Right lobe of liver (tissue), 6 donors: ENCODE data around the gene ACOT4. TPM values are rescaled to one million over a fixed set of nuclear protein-coding genes. Genes with fewer than 3 reads are reported as not detected.
"Not testable (repeated sequence)": the region's sequence is repeated elsewhere in the genome, so short reads cannot be mapped to it uniquely, and the experiment has no call there.

ENCODE experiments used
- ATAC-seq, 4 donors: fragments of 200-7000 bp; cut with Tn5 transposase; one replicate each; pipeline ENCODE4 v1.9.1; 2020; ENCODE audit warnings: mild to moderate bottlenecking in 4 of 4, moderate library complexity in 4 of 4
- DNase-seq, 3 donors: peaks; one replicate each; pipeline ENCODE4 v3.0.0-alpha.2; 2020
- H3K27ac ChIP-seq, 3 donors: fragments of 200-600 bp; one replicate each; pipeline ENCODE4 v1.8.0; 2022
- H3K27me3 ChIP-seq, 2 donors: fragments of 200-600 bp; one replicate each; pipeline ENCODE4 v1.8.0; 2022
- H3K36me3 ChIP-seq, 4 donors: fragments of 200-600 bp; sonication (generic) in 1 of 4; one replicate each; pipeline versions ENCODE4 v1.5.1 to v1.8.0; 2017 to 2022; ENCODE audit warnings: control low read depth in 1 of 4
- H3K4me1 ChIP-seq, 4 donors: fragments of 200-600 bp; sonication (generic) in 1 of 4; one replicate each; pipeline versions ENCODE4 v1.5.1 to v1.8.0; 2017 to 2022; ENCODE audit warnings: control low read depth in 1 of 4
- H3K4me3 ChIP-seq, 3 donors: fragments of 200-600 bp; one replicate each; pipeline ENCODE4 v1.8.0; 2022
- H3K9me3 ChIP-seq, 4 donors: fragments of 200-600 bp; sonication (generic) in 1 of 4; one replicate each; pipeline versions ENCODE4 v1.5.1 to v1.8.0; 2017 to 2022; ENCODE audit warnings: control low read depth in 1 of 4
- CTCF ChIP-seq, 4 donors: fragments of 200-600 bp in 3 of 4; fragments of 450-650 bp in 1 of 4; IDR thresholded peaks; one replicate each; pipeline versions ENCODE4 v1.5.1 to v1.8.0; 2016 to 2022; ENCODE audit warnings: antibody characterized with exemption in 4 of 4, mild to moderate bottlenecking in 2 of 4
- POLR2A ChIP-seq: fragments of 450-650 bp; IDR thresholded peaks from one replicate; pipeline ENCODE4 v1.6.1; 2017; ENCODE audit warnings: antibody characterized with exemption, mild to moderate bottlenecking
- WGBS: methylation state at CpG from one replicate; pipeline ENCODE4 v1.1.6; 2018; ENCODE audit warnings: low coverage, low lambda C conversion rate; ENCODE audit not compliant: insufficient coverage; ENCODE audit errors: missing lambda C conversion rate; 5-methylcytosine and 5-hydroxymethylcytosine counted together
- intact Hi-C, 2 donors: fragments of 100-400 bp; cut with DNase I; formaldehyde crosslinking; loops; one replicate each; pipeline versions ENCODE4 v1.11.2 to v1.14.1; 2022
- total RNA-seq, 6 experiments: library from RNA; depleted of rRNA in 2 of 6; stranded (reverse); fragments of >200 nt in 2 of 6; fragmentation: NEBNext Ultra II Directional in 3 of 6; extraction: Animal tissue kit (Norgen Biotek cat#: 25700) in 3 of 6; gene quantifications; one replicate each; pipeline versions ENCODE4 v1.1.0 to v1.2.4, GENCODE V29; 2016 to 2023
- donor health status: DM: no; HTN: yes; CAD: no.
- donor health status: DM: no; HTN: no; CAD: no.
- donor health status: DM: no; HTN: no; CAD: no.
- donor health status: DM: no; HTN: yes; CAD: no.
- donor health status: DM: no; HTN: yes; CAD: no.

Gene ACOT4
- total RNA-seq, 6 experiments from 2014 or later, result 6.2 to 14.4 (median 9.3) TPM

GRCh38 chr14:73627151-73627558, 35.5 kb downstream of the ACOT4 start:
- Histone ChIP-seq H3K27me3 (no peaks in the 10 kb centered on the region), H3K9me3 (no peaks in the 10 kb centered on the region), H3K4me3 (no peak overlapping the region), H3K36me3 (peaks cover 0 to 3% (median 0%) of the 10 kb centered on the region in 4 donors), H3K4me1 (no peaks in the 10 kb centered on the region), H3K27ac (no peak overlapping the region)
- no peak for TF ChIP-seq POLR2A
- TF ChIP-seq CTCF (IDR thresholded peaks at IDR 0.05), result no peak
- DNase-seq (no peak), ATAC-seq (no peak)
- intact Hi-C loops, result no loop called here
- WGBS, result 53% methylated on average over 2 of the region's 2 CpGs

GRCh38 chr14:73630009-73630780, 38.5 kb downstream of the ACOT4 start:
- 81% methylated on average over 8 of the region's 10 CpGs for WGBS
- Histone ChIP-seq H3K27me3 (no peaks in the 10 kb centered on the region), H3K4me3 (no peak overlapping the region), H3K27ac (no peak overlapping the region), H3K36me3 (peaks cover 0 to 3% (median 0%) of the 10 kb centered on the region in 4 donors), H3K4me1 (peaks cover 0 to 14% (median 0%) of the 10 kb centered on the region in 4 donors), H3K9me3 (no peaks in the 10 kb centered on the region)
- TF ChIP-seq CTCF (IDR thresholded peaks at IDR 0.05) (no peak), POLR2A (no peak)
- intact Hi-C loops, result loop anchor here (10.0 kb wide), 2 partner anchors 85 to 105 kb away; partner anchors contain the start of gene PNMA1 (in 1 of the 2)
- no peak for DNase-seq
- no peak for ATAC-seq

- ATAC-seq (peak; percentile 88 to 94 (median 90)), DNase-seq (peak; percentile 80 to 89 (median 87))
- no peaks in the 10 kb centered on the region for H3K9me3 ChIP-seq
- 12% methylated on average over 23 of the region's 44 CpGs for WGBS
- H3K4me1 ChIP-seq, result peaks cover 0 to 14% (median 0%) of the 10 kb centered on the region in 4 donors
- peak overlapping the region; percentile 52 to 64 (median 62) for H3K4me3 ChIP-seq
- peak overlapping the region; percentile 47 to 86 (median 70) for H3K27ac ChIP-seq
- intact Hi-C loops, result loop anchor here (10.0 kb wide), 2 partner anchors 81 to 109 kb away; partner anchors contain the start of gene PNMA1 (in 1 of the 2)
- H3K36me3 ChIP-seq, result no peaks in the 10 kb centered on the region
- peak; percentile 15 for TF ChIP-seq POLR2A
- TF ChIP-seq CTCF (IDR thresholded peaks at IDR 0.05), result peak; percentile 85 to 93 (median 87)
- no peaks in the 10 kb centered on the region for H3K27me3 ChIP-seq
Observed at GRCh38 chr14:73633116-73634010, 41.7 kb downstream of the ACOT4 start.

- Histone ChIP-seq H3K4me1 (peaks cover 0 to 14% (median 0%) of the 10 kb centered on the region in 4 donors), H3K27me3 (no peaks in the 10 kb centered on the region), H3K4me3 (peak overlapping the region; percentile 52 to 64 (median 62)), H3K36me3 (no peaks in the 10 kb centered on the region), H3K9me3 (no peaks in the 10 kb centered on the region), H3K27ac (peak overlapping the region; percentile 47 to 86 (median 70))
- ATAC-seq, result peak; percentile 73 to 77 (median 74)
- 13% methylated on average over 9 of the region's 53 CpGs for WGBS
- peak in 2 of 3 donors; percentile 63 to 64 for DNase-seq
- TF ChIP-seq CTCF (IDR thresholded peaks at IDR 0.05) (peak; percentile 29 to 39 (median 36)), POLR2A (no peak)
- intact Hi-C loops, result loop anchor here (10.0 kb wide), 2 partner anchors 81 to 109 kb away; partner anchors contain the start of gene PNMA1 (in 1 of the 2)
Observed at GRCh38 chr14:73634011-73634833, 42.5 kb downstream of the ACOT4 start.

GRCh38 chr14:73636355-73636754, 44.7 kb downstream of the ACOT4 start:
- H3K9me3 ChIP-seq, H3K4me3 ChIP-seq, H3K36me3 ChIP-seq, H3K27ac ChIP-seq, ATAC-seq, DNase-seq, H3K27me3 ChIP-seq: not testable (repeated sequence)
- 37% methylated on average over 9 of the region's 10 CpGs for WGBS
- H3K4me1 ChIP-seq, result peaks cover 0 to 14% (median 0%) of the 10 kb centered on the region in 4 donors
- intact Hi-C loops, result loop anchor here (10.0 kb wide), 2 partner anchors 78 to 112 kb away; partner anchors contain the start of gene PNMA1 (in 1 of the 2)
